Transverse colon (tissue), 4 donors: ENCODE measurements around the gene UBXN1.

Experiments
- CTCF ChIP-seq, 5 experiments: fragments of 200-600 bp in 3 of 5; fragments of 450-650 bp in 2 of 5; sonication (generic) in 3 of 5; IDR thresholded peaks; 1 replicate in 2 of 5; 2 replicates in 3 of 5; pipeline ENCODE4 v1.5.1; 2016 to 2017; ENCODE audit warnings: antibody characterized with exemption in 5 of 5, inconsistent platforms in 3 of 5, mild to moderate bottlenecking in 2 of 5, moderate library complexity in 1 of 5
- EP300 ChIP-seq: sonication (generic); formaldehyde crosslinking; IDR thresholded peaks from one replicate; pipeline ENCODE4 v1.6.1; 2017; ENCODE audit warnings: antibody characterized with exemption, low read depth
- POLR2A ChIP-seq: fragments of 450-650 bp; IDR thresholded peaks from one replicate; pipeline ENCODE4 v1.6.1; 2016; ENCODE audit warnings: antibody characterized with exemption, mild to moderate bottlenecking, moderate library complexity
- POLR2AphosphoS5 ChIP-seq, 3 donors: sonication (generic); formaldehyde crosslinking; IDR thresholded peaks; one replicate each; pipeline ENCODE4 v1.6.1; 2016; ENCODE audit warnings: antibody characterized with exemption in 3 of 3

- TF ChIP-seq CTCF (IDR thresholded peaks at IDR 0.05): peak in 1 of 5 experiments; percentile 16
- no peak for TF ChIP-seq EP300
- no peak for TF ChIP-seq POLR2A
- TF ChIP-seq POLR2AphosphoS5 (IDR thresholded peaks at IDR 0.05): no peak
Measured at GRCh38 chr11:62713343-62713742, 34.5 kb upstream of the UBXN1 start.
